ENCODE measurements around the gene WDR73.
A peak's percentile ranks its signal among the peaks of the same experiment; 100 is the strongest.
"Not testable (repeated sequence)": the region's sequence is repeated elsewhere in the genome, so short reads cannot be mapped to it uniquely, and the experiment has no call there.

WDR73 gene

GRCh38 chr15:84653910-84654688, at the start of gene WDR73:
Gene WDR73 (minus strand): TSS chr15:84654283. CDS start chr15:84654274, 9 bp downstream.
- DNase-seq: peak; percentile 98

GRCh38 chr15:84703808-84704207, 49.7 kb upstream of the WDR73 start:
- no peak for DNase-seq

GRCh38 chr15:84702961-84703482, 48.9 kb upstream of the WDR73 start:
- no peak for DNase-seq

GRCh38 chr15:84699538-84700191, 45.6 kb upstream of the WDR73 start:
- DNase-seq: no peak

- DNase-seq: no peak
Measured at GRCh38 chr15:84697236-84697990, 43.3 kb upstream of the WDR73 start.

GRCh38 chr15:84696757-84697156, 42.7 kb upstream of the WDR73 start:
- DNase-seq: no peak

GRCh38 chr15:84690342-84690741, 36.3 kb upstream of the WDR73 start:
- no peak for DNase-seq

- no peak for DNase-seq
Measured at GRCh38 chr15:84689858-84690257, 35.8 kb upstream of the WDR73 start.

GRCh38 chr15:84686446-84686845, 32.4 kb upstream of the WDR73 start:
- not testable (repeated sequence) for DNase-seq

GRCh38 chr15:84685304-84685703, 31.2 kb upstream of the WDR73 start:
- peak; percentile 60 for DNase-seq

GRCh38 chr15:84684092-84684491, 30.0 kb upstream of the WDR73 start:
- DNase-seq: no peak

GRCh38 chr15:84681831-84682230, 27.7 kb upstream of the WDR73 start:
- DNase-seq: no peak

- no peak for DNase-seq
Measured at GRCh38 chr15:84671211-84671610, 17.1 kb upstream of the WDR73 start.

- DNase-seq: no peak
Measured at GRCh38 chr15:84669726-84670125, 15.6 kb upstream of the WDR73 start.

- no peak for DNase-seq
Measured at GRCh38 chr15:84668221-84668982, 14.3 kb upstream of the WDR73 start.

GRCh38 chr15:84666373-84666772, 12.3 kb upstream of the WDR73 start:
- no peak for DNase-seq

- no peak for DNase-seq
Measured at GRCh38 chr15:84661001-84661400, 6.9 kb upstream of the WDR73 start.

GRCh38 chr15:84659904-84660781, 6.1 kb upstream of the WDR73 start:
- no peak for DNase-seq

- no peak for DNase-seq
Measured at GRCh38 chr15:84658788-84659411, 4.8 kb upstream of the WDR73 start.

- DNase-seq: peak; percentile 93
Measured at GRCh38 chr15:84658080-84658787, 4.2 kb upstream of the WDR73 start, which contains the start of gene NMB. Gene NMB (minus strand): TSS chr15:84658199. CDS start chr15:84658152, 47 bp downstream.
